Left cardiac atrium (tissue), 4 donors: ENCODE data around the gene DPM3. TPM values are rescaled to one million over a fixed set of nuclear protein-coding genes. Genes with fewer than 3 reads are reported as not detected.

Experiments used
- ATAC-seq, 2 donors: fragments of 200-7000 bp; cut with Tn5 transposase; one replicate each; pipeline ENCODE4 v1.9.1; 2020; ENCODE audit warnings: mild to moderate bottlenecking in 2 of 2, moderate library complexity in 2 of 2
- DNase-seq: peaks from one replicate; pipeline ENCODE4 v3.0.0-alpha.2; 2020
- intact Hi-C, 2 donors: fragments of 100-400 bp; cut with DNase I; formaldehyde crosslinking; loops; one replicate each; pipeline versions ENCODE4 v1.14.1 to v1.15.1; 2022 to 2023
- total RNA-seq, 2 donors: library from RNA; stranded (reverse); fragmentation: NEBNext Ultra II Directional; extraction: Animal tissue kit (Norgen Biotek cat#: 25700); gene quantifications; one replicate each; pipeline ENCODE4 v1.2.1, GENCODE V29; 2021
- donor health status: DM: no; HTN: yes; CAD: no.
- donor health status: DM: no; HTN: yes; CAD: no; lungs with severe emphysema.
- donor health status: DM: yes; HTN: yes; CAD: no.
- donor health status: Dilated cardiomyopathy.

DPM3 gene
- total RNA-seq, 2 donors from 2014 or later, result 65.8 to 78.6 TPM

DNA sequence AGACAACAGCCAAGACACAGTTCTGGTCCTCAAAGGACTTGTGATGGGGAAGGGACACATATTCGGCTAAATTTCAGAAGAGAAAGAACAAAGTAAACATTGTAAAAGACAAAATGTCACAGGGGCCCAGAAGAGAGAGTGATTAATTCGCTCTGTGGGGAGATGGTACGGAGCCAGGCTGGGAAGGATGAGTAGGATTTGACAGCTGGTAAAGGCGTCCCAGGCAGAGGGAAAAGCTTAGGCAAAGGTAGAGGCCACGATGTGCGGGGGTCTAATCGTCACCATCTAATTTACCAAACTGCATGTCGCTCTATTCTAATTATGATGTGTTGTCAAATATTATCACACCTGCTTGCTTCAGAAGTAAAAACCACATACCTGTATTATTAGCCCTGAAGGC, 29.9 kb downstream of the DPM3 start:
- ATAC-seq (no peak), DNase-seq (no peak)
- intact Hi-C loops, result no loop called here

DNA sequence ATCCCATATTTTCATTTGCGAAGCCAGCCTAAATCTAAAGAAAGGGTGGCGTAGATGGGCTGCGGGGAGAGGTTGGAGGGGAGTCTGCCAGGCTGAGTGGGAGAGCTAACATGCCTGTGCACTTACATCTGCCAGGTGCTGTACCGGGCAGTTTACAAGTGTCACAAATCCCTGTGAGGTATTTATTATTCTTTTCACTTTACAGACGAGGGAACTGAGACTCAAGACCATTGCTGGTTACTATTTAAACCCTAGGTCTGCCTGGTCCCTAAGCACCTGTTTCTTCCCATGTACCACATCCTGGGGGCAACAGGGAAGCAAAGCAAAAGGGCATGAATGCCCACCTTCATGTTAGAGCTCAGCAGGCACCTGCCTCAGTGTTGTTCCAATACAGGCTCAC, 32.0 kb downstream of the DPM3 start:
- intact Hi-C loops, result no loop called here

DNA sequence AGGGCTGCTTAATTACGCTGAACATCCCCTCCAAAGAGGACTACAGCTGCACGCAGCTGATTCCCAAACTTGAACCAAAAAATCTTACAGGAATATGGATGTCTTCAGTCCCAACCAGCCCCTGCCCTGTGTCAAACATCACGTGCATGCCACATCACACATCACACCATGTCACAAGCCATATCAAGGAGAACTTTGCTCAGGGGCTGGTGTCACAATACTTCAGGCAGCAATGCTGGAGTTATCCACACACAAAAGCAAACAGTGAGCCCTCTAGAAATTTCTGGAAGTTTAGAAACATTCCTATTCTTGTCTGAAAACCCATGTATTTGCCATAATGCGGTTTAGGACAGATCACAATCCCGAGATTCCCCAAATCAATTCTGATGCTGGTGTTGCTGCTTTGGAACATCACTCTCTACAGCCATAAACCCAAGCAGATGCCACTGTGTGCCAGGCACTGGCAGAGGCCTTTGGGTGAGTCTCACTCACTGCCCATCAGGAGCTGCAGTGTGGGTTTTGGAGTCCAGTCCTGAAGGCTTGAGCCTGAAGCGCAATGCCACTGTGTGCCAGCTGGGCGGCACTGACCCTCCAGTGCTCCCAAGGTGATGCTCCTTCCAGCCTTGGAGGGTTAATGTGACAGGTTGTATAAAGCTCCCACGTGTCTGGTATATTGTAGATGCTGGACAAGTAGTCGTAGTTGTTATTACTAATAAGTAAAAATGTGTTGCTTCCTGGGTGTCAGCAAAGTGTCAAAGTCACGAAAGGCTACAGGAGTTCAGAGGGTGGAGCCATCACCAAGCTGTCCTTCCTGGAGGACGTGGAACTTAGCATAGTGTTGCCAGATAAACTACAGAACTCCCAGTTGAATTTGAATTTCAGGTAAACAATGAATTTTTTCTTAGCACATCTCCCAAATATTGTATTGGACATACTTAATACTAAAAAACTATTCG, 32.7 kb downstream of the DPM3 start:
- no peak for ATAC-seq
- no peak for DNase-seq
- intact Hi-C loops, result no loop called here

More for the DNA sequence above, 32.0 kb downstream of the DPM3 start:
- ATAC-seq, result no peak
- no peak for DNase-seq

DNA sequence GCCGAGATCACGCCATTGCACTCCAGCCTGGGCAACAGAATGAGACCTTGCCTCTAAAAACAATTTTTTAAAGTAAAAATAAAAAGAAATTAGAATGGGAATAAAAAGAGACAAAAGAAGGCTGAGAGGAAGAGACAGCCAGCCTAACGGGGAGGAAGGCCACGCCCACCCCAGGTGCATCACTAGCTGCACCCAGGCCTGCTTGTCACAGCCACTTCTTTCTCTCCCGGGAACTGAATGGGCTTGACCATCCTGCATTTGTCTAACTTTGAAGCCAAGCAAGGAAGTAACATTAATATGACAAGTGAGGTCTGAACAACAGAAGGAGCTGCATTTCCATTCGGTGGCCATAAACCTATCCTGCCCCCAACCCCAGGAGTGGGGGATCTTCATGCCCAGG, 33.5 kb downstream of the DPM3 start:
- intact Hi-C loops, result no loop called here
- ATAC-seq, result no peak
- DNase-seq, result no peak

DNA sequence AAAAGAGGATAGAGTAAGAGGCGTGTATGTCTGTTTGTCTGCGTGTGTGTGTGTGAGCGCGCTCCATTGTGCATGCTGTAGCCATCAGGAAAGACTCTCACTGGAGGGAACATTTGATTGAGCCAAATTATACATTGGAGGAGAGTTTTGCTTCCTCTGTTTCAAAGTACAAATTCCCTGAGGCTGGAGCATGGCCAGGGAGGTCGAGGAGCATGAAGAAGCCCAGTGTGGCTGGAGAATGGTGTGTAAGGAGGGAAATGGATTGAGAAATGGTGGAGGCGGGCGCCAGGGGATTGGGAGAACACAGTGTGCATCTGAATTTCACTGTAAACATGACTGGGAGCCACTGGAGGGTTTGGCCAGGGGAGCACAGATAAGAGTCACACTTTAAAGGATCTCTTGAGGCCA, 34.7 kb downstream of the DPM3 start:
- intact Hi-C loops, result no loop called here
- DNase-seq (peak; percentile 74), ATAC-seq (peak; percentile 66 to 81)

DNA sequence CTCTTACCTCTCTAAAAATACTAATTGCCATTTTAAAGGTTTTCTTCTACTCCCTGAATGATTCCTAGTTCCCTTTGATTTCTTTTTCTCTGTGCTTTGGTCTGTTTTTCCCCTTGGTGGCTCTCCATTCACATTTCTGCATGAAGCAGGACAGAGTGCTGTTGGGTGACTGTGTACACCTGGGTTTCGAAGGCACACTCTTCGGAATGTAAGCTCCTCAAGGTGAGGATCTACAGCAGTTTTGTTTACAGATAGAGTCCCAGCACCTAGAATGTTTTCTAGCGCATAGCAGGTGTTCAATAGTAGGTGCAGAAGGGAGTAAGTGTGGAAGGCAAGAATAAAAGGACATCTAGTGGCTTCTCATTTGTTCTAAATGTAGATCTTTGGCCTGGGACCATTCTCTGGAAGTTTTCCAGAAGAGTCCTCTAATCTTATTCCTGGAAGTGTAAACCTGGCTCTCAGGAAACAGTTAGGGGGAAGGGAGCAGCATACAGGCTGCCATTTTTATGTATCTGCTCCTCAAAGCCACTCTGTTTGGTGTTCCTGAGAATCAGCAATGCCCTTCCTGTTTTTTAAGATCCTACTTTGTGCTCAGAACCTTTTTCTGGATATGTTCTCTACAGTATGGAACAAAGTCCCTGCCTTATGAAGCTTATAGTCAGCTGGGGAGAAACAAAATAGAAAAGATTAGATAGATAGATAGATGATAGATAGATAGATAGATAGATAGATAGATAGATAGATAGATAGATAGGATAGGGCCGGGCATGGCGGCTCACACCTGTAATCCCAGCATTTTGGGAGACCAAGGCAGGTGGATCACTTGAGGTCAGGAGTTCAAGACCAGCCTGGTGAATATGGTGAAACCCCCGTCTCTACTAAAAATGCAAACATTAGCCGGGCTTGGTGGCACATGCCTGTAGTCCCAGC, 35.5 kb downstream of the DPM3 start:
- intact Hi-C loops, result no loop called here
- DNase-seq (no peak), ATAC-seq (peak in 1 of 2 donors; percentile 43)

DNA sequence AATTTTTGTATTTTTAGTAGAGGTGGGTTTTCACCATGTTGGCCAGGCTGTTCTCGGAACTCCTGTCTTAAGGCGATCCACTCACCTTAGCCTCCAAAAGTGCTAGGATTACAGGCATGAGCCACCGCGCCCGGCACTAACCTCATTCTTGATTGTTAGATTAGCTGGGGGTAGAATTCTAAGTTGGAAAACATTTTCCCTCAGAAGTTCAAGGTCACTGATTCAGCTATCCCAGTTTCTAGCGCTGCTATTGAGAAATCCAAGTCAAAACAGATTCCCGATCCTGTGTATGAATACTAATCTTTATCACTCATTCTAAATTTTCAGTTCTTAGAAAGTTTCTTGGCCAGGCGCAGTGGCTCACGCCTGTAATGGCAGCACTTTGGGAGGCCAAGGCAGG, 37.0 kb downstream of the DPM3 start:
- intact Hi-C loops, result no loop called here
- ATAC-seq (no peak), DNase-seq (no peak)

DNA sequence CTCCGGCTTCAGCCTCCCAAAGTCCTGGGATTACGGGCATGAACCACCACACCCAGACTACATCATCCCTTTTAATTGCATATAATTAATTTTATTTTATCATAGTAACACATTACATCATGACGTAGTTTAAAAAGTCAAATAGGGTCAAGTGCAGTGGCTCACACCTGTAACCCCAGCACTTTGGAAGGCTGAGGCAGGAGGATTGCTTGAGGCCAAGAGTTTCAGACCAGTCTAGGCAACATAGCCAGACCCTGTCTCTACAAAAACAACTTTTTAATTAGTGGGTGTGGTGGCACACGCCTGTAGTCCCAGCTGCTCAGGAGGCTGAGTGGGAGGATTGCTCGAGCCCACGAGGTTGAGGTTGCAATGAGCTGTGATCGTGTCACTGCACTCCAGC, 41.0 kb downstream of the DPM3 start:
- intact Hi-C loops, result no loop called here
- ATAC-seq (no peak), DNase-seq (no peak)

DNA sequence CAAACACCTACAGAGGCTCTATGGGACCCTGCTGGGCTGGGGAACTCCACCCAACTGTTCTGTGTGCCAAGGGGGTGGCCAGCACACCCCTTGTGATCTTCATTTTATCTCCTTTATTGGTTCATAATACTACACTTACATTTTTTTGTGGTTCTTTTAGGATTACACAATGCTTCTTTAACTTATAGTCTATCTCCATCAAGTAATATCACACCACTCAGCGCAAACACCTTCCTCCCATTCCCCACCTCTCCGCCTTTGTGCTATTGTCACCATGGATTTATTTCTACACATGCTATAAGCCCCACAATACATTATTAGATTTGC, 45.7 kb downstream of the DPM3 start:
- ATAC-seq (no peak), DNase-seq (no peak)
- intact Hi-C loops, result loop anchor here in 1 of 2 donors (5.0 kb wide), 1 partner anchor 33 kb away; the partner anchor contains the start of gene EFNA1

DNA sequence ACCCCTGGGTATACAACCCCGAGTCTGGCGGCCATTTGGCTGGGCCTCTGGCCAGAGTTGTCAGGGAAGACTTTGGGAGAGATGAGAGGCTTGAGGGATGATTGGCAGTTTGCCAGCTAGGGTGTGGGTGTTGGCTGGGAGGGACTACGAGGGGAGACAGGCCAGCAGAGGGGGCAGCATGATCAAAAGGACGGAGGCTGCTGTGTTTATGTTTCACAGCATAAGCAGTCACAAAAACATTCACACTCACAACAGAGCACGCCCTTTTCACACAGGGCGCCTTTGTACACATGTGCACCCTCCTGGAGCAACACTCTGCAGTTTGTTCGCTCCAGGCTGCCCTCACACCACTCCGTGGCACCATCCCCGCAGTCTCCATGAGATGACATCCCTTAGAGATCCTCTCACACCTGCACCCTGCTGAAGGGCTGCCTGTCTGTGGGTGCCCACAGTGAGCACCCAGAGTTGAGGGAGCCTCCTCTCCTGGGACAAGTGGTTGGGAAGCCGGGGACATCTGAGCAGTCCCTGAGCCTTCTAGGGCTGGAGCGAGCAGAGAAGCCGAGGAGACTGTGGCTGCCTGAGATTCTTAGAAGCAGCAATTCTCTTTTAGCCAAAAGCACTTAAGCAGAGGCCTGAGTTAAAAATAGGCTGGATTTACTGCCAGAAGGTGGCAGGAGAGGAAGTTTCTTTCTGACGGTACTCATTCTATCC, 46.3 kb downstream of the DPM3 start:
- intact Hi-C loops, result loop anchor here (2.0 to 5.0 kb wide), 2 partner anchors 33 to 73 kb away; partner anchors contain the start of gene EFNA1 (in 1 of the 2)
- ATAC-seq (peak; percentile 62 to 67), DNase-seq (peak; percentile 75)

DNA sequence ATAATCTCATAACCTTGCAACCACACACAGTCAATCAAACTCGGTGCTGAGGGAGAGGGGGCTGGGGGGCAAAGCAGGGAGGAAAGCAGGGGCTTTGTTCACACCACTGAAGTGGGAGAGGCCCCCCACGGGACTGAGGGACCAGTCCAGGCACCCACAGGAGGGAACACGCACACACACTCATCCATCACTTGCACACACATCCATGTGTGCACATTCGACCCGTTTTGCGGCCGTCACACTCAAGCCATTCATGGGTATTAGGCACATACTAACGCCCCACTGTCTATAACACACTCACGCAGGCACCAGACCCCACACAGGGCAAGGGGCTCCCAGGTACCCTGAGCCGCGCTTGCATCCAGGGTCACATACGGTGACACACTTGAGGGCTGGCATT, 47.7 kb downstream of the DPM3 start:
- intact Hi-C loops, result loop anchor here (2.0 to 5.0 kb wide), 2 partner anchors 35 to 74 kb away; partner anchors contain the start of gene EFNA1 (in 1 of the 2)
- ATAC-seq (no peak), DNase-seq (no peak)

DNA sequence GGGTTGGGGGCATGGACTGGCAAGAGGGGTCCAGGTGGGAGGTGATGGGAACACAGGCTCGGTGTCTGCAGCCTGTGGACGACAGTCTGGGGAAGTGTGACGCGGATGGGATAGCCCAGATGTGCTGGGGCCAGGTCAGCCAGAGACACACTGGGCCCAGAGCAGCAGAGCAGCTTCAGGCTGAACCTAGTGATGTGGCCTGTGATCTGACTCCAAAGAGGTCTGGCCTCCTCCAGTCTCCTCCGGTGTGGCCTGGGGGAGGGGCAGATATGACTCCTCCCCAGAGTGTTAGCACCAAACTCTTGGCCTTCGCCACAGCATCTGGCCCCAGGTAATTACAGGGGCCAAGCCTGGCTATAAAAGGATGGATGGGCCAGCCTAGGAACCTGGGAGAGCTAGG, 48.2 kb downstream of the DPM3 start:
- ATAC-seq (no peak), DNase-seq (no peak)
- intact Hi-C loops, result loop anchor here (2.0 to 5.0 kb wide), 2 partner anchors 35 to 75 kb away; partner anchors contain the start of gene EFNA1 (in 1 of the 2)

DNA sequence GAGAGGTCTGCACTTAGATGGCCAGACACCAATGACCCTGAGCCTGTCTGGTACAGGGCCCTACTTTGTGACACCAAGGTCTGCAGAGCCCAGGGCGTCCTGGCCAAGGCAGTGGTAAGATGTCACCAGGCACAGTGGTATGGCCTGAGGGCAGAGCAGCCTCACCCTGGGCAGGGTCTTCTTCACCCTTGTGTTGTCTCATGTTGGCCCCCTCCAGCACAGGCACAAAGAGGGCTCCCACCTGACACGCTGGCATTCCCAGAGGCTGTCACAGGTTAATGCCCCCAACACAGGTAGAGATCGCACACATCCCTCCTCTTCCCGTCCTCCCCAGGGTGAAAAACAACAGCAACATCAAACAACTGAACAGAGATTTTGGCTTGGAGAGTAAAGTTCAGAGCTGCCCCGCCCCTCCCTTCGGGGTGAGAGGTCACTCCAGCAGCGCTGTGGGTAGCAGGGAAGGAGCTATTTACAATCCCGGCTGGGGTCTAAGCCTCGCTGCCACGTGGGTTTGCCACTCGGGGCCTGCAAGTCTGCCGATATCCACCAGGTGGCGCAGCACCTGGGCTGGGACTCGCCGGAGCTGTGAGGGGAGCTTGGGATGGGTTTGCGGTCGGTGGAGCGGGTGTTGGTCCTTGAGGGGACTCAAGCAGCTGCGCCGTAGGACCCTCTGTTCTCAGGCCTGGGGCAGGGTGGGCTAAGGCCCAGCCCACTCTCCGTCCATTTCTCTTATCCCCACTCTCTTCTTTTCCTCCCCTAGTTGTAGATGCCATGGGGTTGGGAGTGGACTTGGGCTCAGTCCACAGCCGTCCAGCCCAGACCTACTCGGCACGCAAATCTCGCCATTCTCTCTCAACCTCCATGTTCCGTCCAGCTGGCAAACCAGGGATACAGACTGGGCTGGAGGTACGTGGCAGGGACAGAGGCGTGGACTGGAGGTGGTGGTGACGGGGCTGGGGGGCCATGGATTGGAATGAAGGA, 49.0 kb downstream of the DPM3 start:
- peak; percentile 84 for DNase-seq
- peak; percentile 62 for ATAC-seq
- intact Hi-C loops, result loop anchor here (1.0 to 5.0 kb wide), 3 partner anchors 36 to 76 kb away; partner anchors contain the start of gene EFNA1 (in 1 of the 2)

Other genes with a start within 250 kb of the DPM3 start
- gene PMVK, start 203.8 kb downstream of the DPM3 start, total RNA-seq, result 10 to 100 TPM; 55.9 to 63.7 TPM
- gene PBXIP1, start 184.4 kb downstream of the DPM3 start, total RNA-seq, result 10 to 100 TPM; 58.8 to 69.7 TPM
- 10 to 100 TPM; 15.3 to 15.8 TPM for gene PYGO2, start 178.7 kb downstream of the DPM3 start, total RNA-seq
- gene SHC1, start 169.8 kb downstream of the DPM3 start, total RNA-seq, result 100 to 1,000 TPM in 1 of 2 donors, 10 to 100 TPM in 1; 88.7 to 102 TPM
- gene CKS1B, start 165.8 kb downstream of the DPM3 start, total RNA-seq, result 10 to 100 TPM; 26.9 to 33.8 TPM
- gene FLAD1, start 157.2 kb downstream of the DPM3 start, total RNA-seq, result 10 to 100 TPM; 25.9 to 30.8 TPM
- not detected for gene LENEP, start 146.9 kb downstream of the DPM3 start, total RNA-seq
- 10 to 100 TPM; 49.6 to 52.6 TPM for gene ZBTB7B, start 137.7 kb downstream of the DPM3 start, total RNA-seq
- under 1 TPM in 1 of 2 donors, not detected in 1; 0.59 TPM for gene DCST2, start 106.8 kb downstream of the DPM3 start, total RNA-seq
- gene DCST1, start 106.7 kb downstream of the DPM3 start, total RNA-seq, result not detected
- 100 to 1,000 TPM; 108 to 142 TPM for gene ADAM15, start 89.2 kb downstream of the DPM3 start, total RNA-seq
- gene EFNA4, start 76.8 kb downstream of the DPM3 start, total RNA-seq, result 1 to 10 TPM; 2.5 to 2.7 TPM
- gene EFNA3, start 61.7 kb downstream of the DPM3 start, total RNA-seq, result 1 to 10 TPM; 1.1 to 1.4 TPM
- gene EFNA1, start 12.7 kb downstream of the DPM3 start, total RNA-seq, result 10 to 100 TPM; 33.3 to 39.1 TPM
- gene SLC50A1, start 4.7 kb downstream of the DPM3 start, total RNA-seq, result 10 to 100 TPM; 12.2 to 13.0 TPM
- gene KRTCAP2, start 32.8 kb upstream of the DPM3 start, total RNA-seq, result 100 to 1,000 TPM; 143 to 156 TPM
- under 1 TPM; 0.15 to 0.21 TPM for gene TRIM46, start 33.3 kb upstream of the DPM3 start, total RNA-seq
- gene THBS3, start 67.4 kb upstream of the DPM3 start, total RNA-seq, result 10 to 100 TPM; 17.9 to 18.6 TPM
- 10 to 100 TPM; 19.7 to 25.5 TPM for gene MTX1, start 68.2 kb upstream of the DPM3 start, total RNA-seq
- gene ENTREP3, start 115.0 kb upstream of the DPM3 start, total RNA-seq, result 10 to 100 TPM; 16.1 to 18.7 TPM
- gene SCAMP3, start 121.8 kb upstream of the DPM3 start, total RNA-seq, result 10 to 100 TPM; 53.6 to 66.4 TPM
- 10 to 100 TPM; 19.7 to 23.8 TPM for gene CLK2, start 133.0 kb upstream of the DPM3 start, total RNA-seq
- 1 to 10 TPM in 1 of 2 donors, under 1 TPM in 1; 0.76 to 1.6 TPM for gene HCN3, start 136.9 kb upstream of the DPM3 start, total RNA-seq
- gene PKLR, start 160.9 kb upstream of the DPM3 start, total RNA-seq, result not detected
- 100 to 1,000 TPM in 1 of 2 donors, 10 to 100 TPM in 1; 92.9 to 128 TPM for gene FDPS, start 168.3 kb upstream of the DPM3 start, total RNA-seq
- 10 to 100 TPM; 18.7 to 25.3 TPM for gene RUSC1, start 180.4 kb upstream of the DPM3 start, total RNA-seq